ENCODE results near the gene CORIN. TPM values are rescaled to one million over a fixed set of nuclear protein-coding genes. Genes with fewer than 3 reads are reported as not detected.
"Not testable (repeated sequence)": the region's sequence is repeated elsewhere in the genome, so short reads cannot be mapped to it uniquely, and the experiment has no call there.

CORIN gene
- total RNA-seq, 2 experiments from 2014 or later, result not detected

DNA sequence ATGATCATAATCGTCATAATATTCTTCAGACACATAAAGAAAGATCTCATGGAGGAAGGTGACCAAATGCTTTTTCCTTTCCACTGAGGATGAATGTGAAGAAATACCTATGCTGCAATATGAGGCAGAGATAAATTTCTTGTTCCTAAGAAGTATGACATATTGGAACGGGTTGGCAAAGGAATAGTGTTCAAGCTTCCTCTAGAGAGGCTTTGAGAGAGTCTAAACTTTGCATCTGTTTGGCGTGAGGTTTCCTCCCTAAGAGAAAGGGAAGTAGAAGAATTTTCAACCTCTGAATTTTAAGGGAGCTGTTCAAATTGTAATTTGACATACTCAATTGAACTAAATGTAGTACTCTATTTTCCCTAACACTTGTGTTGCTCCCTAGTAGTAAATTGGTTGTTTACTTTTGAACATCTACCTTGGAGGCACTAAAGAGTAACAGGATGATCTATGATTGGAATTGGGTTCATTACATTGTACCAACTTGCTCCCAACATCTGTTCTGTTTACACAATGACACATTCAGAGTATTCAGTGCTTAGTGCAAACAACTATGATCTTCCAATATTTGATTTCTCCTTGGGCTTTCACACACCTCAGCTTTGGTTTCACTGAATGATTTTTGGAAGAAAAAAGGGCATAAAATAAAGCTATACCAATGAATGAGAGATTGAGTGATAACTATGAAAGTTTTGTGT, 122.0 kb downstream of the CORIN start:
- ChIA-PET POLR2A (no interaction called here), CTCF (interaction anchor here (1.5 kb wide), 1 partner anchor 121 kb away, joined by 3 read pairs; no protein-coding TSS in a partner anchor)
- ATAC-seq (no peak), DNase-seq (no peak)
- H3K27me3 Mint-ChIP-seq (ENCODE audit: low read depth), result peaks cover 36% of the 10 kb centered on the region
- no peak overlapping the region for H3K4me3 Mint-ChIP-seq
- H3K4me1 Mint-ChIP-seq (ENCODE audit: low read depth), result no peaks in the 10 kb centered on the region
- H3K27ac Mint-ChIP-seq, result no peak overlapping the region
- no peaks in the 10 kb centered on the region for H3K9me3 Mint-ChIP-seq (ENCODE audit: insufficient read depth)
- no peaks in the 10 kb centered on the region for H3K36me3 Mint-ChIP-seq (ENCODE audit: low read depth)

DNA sequence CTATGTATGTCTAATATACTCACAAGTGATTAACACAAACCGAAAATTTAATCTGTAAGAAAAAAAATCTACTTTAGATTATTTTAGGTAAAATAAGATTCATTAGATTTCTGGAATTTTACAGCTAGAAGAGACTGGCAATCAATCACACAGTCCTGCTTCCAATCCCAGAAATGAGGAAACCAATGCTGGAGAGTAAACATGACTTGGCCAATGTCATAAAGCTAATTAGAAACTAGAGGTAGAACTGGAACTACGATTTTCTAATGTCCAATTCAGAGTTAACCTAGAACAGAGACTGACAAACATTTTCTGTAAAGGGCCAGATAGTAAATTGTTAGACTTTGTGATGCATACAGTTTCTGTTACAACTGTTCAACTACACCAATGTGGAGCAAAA, 123.6 kb downstream of the CORIN start:
- DNase-seq (no peak), ATAC-seq (no peak)
- H3K36me3 Mint-ChIP-seq (ENCODE audit: low read depth), result no peaks in the 10 kb centered on the region
- H3K4me1 Mint-ChIP-seq (ENCODE audit: low read depth), result no peaks in the 10 kb centered on the region
- ChIA-PET CTCF (interaction anchor here (1.0 kb wide), 1 partner anchor 8 kb away, joined by 3 read pairs; no protein-coding TSS in a partner anchor), POLR2A (no interaction called here)
- no peak overlapping the region for H3K4me3 Mint-ChIP-seq
- H3K9me3 Mint-ChIP-seq (ENCODE audit: insufficient read depth), result no peaks in the 10 kb centered on the region
- no peak overlapping the region for H3K27ac Mint-ChIP-seq
- H3K27me3 Mint-ChIP-seq (ENCODE audit: low read depth), result peaks cover 36% of the 10 kb centered on the region

DNA sequence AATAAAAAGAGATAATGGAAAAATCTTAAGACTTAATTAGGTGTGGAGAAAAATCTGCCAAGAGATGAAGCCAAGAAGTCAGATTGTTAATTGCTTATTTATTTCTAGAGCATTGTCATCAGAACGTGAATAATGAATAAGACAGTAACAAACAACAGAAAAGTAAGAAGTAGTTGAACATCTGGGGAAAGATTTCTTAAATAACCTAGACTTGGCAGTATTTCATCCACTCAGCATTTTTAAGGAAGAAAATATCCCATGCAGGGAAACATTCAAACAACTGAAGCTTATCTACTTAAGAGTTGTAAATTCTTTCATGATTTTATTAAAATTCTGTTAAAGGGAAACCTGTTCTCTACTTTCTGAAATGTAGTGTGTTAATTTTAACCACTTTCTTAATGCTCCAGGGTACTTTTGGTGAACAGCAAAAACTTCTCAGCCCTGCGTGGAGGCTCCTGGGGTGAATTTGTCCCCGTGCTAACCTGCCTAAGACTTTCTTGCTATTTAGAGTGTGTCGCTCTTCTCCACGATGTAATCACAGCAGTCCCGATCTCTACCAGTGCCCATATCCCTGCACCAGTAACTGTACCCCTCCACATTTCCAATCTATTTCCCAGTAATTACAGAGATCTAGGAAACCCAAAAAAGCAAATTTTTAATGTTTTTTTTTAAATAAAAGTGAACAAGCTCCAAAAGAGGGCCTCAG, 124.6 kb downstream of the CORIN start:
- Mint-ChIP-seq H3K36me3 (ENCODE audit: low read depth) (no peaks in the 10 kb centered on the region), H3K4me1 (ENCODE audit: low read depth) (no peaks in the 10 kb centered on the region), H3K27ac (no peak overlapping the region), H3K4me3 (no peak overlapping the region), H3K27me3 (ENCODE audit: low read depth) (peaks cover 33% of the 10 kb centered on the region), H3K9me3 (ENCODE audit: insufficient read depth) (no peaks in the 10 kb centered on the region)
- no peak for ATAC-seq
- POLR2A ChIA-PET, result no interaction called here
- DNase-seq, result no peak
- CTCF ChIA-PET, result no interaction called here

DNA sequence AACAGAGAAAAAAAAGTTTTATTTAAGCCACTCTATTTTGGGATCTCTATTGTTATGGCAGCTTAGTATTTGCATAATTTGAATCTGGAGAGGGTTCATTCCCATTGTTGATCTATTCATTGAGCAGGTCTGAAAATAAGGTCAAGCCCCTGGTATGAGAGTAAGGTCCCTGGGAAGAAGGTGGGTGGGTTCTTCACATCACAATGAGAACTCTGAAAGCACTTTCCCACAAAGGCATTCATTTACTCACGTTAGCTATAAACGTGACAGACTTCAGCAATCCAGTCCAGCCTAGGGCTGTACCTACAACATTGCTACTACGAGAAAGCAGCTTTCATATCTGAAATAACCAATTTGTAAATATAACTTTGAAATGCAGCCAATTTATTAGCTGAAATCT, 126.2 kb downstream of the CORIN start:
- Mint-ChIP-seq H3K9me3 (ENCODE audit: insufficient read depth) (no peaks in the 10 kb centered on the region), H3K4me3 (no peak overlapping the region), H3K27me3 (ENCODE audit: low read depth) (peaks cover 24% of the 10 kb centered on the region), H3K36me3 (ENCODE audit: low read depth) (no peaks in the 10 kb centered on the region), H3K27ac (no peak overlapping the region), H3K4me1 (ENCODE audit: low read depth) (no peaks in the 10 kb centered on the region)
- POLR2A ChIA-PET, result no interaction called here
- CTCF ChIA-PET, result interaction anchor here (0.7 to 1.2 kb wide), 2 partner anchors 12 to 42 kb away, joined by 4 read pairs; no protein-coding TSS in a partner anchor
- DNase-seq (no peak), ATAC-seq (no peak)

DNA sequence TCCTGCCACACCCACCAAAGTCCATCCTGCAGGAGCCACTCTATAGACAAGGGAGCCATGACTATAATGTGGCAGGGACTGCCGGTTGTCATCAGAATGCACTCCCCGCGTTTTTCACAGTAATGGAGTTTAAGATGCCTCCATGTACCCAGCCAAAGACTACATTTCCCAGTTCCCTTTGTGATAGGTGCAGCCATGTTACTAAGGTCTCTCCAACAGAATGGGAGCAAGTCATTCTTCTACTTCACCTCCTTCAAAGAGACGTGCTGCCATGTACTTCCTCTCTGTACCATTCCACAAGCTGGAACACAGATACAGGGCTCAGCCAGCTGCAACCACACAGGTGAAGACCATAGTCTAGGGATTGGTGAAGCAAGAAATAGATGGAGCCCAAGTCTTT, 126.7 kb downstream of the CORIN start:
- Mint-ChIP-seq H3K4me3 (no peak overlapping the region), H3K27me3 (ENCODE audit: low read depth) (peaks cover 23% of the 10 kb centered on the region), H3K4me1 (ENCODE audit: low read depth) (no peaks in the 10 kb centered on the region), H3K9me3 (ENCODE audit: insufficient read depth) (no peaks in the 10 kb centered on the region), H3K36me3 (ENCODE audit: low read depth) (no peaks in the 10 kb centered on the region), H3K27ac (no peak overlapping the region)
- ChIA-PET POLR2A (no interaction called here), CTCF (interaction anchor here (0.7 to 1.2 kb wide), 2 partner anchors 11 to 42 kb away, joined by 4 read pairs; no protein-coding TSS in a partner anchor)
- ATAC-seq, result no peak
- DNase-seq, result no peak

DNA sequence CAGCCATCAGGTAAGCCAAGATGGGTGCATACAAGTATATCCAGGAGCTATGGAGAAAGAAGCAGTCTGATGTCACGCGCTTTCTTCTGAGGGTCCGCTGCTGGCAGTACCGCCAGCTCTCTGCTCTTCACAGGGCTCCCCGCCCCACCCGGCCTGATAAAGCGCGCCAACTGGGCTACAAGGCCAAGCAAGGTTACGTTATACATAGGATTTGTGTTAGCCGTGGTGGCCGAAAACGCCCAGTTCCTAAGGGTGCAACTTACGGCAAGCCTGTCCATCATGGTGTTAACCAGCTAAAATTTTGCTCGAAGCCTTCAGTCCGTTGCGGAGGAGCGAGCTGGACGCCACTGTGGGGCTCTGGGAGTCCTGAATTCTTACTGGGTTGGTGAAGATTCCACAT, 131.5 kb downstream of the CORIN start:
- H3K27me3 Mint-ChIP-seq (ENCODE audit: low read depth), result peaks cover 19% of the 10 kb centered on the region
- H3K9me3 Mint-ChIP-seq (ENCODE audit: insufficient read depth); POLR2A ChIA-PET; H3K4me1 Mint-ChIP-seq (ENCODE audit: low read depth); H3K4me3 Mint-ChIP-seq; H3K36me3 Mint-ChIP-seq (ENCODE audit: low read depth); H3K27ac Mint-ChIP-seq; DNase-seq; ATAC-seq: not testable (repeated sequence)
- CTCF ChIA-PET, result interaction anchor here (0.8 to 2.8 kb wide), 7 partner anchors 8 to 403 kb away, joined by 3 to 20 read pairs (median 3); partner anchors contain the start of gene CORIN

DNA sequence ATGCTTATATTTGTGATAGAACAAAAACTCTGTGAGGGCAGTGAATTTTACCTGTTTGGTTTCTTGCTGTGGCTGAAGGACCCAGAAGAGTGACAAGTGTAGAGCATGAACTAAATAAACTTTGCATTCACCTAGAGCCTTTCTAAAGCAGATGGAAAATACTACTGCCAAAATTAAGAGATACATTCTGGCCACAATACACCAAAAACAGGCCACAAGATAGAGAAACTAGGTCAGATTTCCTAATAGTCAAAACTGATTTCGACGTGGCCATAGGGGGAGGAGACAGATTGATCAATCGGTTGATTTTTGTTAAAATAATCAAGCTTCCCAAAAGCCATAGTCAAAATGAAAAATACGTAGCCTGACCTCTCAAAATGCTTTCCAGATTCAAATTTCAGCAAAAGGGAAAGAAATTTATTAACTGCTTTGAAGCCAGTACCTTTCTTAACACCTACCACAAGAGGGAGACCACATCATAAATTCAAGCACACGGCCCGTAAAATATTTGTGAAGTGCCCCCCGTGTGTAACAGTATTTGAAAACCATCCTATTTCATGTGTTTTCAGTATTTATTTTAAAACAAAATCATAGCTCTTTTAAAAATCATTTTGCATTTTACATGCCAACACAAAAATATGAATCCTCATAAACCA, 132.4 kb downstream of the CORIN start:
- Mint-ChIP-seq H3K27me3 (ENCODE audit: low read depth) (peaks cover 22% of the 10 kb centered on the region), H3K4me1 (ENCODE audit: low read depth) (no peaks in the 10 kb centered on the region), H3K36me3 (ENCODE audit: low read depth) (no peaks in the 10 kb centered on the region), H3K4me3 (no peak overlapping the region), H3K27ac (no peak overlapping the region), H3K9me3 (ENCODE audit: insufficient read depth) (no peaks in the 10 kb centered on the region)
- no peak for DNase-seq
- ChIA-PET CTCF (interaction anchor here (0.8 to 2.8 kb wide), 12 partner anchors 9 to 404 kb away, joined by 3 to 20 read pairs (median 4); partner anchors contain the start of gene CORIN), POLR2A (interaction anchor here (0.8 kb wide), 1 partner anchor 132 kb away, joined by 3 read pairs; no protein-coding TSS in a partner anchor)
- no peak for ATAC-seq

DNA sequence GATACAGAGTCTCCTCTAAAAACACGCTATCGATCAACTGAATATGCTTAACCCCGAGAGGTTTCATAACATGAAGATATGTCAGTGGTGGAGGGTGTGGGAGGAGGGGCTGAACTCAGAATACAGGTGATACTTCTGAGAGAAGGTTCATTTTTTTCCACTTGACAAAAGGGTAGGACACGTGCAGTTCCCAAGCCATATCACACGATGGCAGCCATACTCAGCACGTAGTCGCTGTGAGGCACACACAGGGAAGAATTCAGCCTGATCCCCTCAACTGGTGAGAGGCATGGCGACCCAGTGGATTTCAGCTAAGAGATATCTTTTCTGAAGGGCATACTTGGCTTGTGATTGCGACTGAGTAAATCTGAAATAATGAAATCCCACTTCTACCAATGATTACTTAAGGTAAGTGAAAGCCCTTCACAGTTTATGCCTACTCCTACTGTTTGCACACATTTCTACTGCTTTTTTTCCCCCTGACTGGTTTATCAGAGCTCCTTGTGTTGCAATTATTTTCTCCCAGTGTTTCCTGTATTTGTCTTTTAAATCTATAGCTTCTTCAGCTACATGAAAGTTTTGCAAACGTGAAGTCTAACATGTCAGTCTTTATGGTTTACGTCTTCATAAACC, 133.1 kb downstream of the CORIN start:
- CTCF ChIA-PET, result interaction anchor here (0.8 to 2.8 kb wide), 10 partner anchors 11 to 404 kb away, joined by 3 to 20 read pairs (median 4); partner anchors contain the start of gene CORIN
- H3K36me3 Mint-ChIP-seq (ENCODE audit: low read depth), result no peaks in the 10 kb centered on the region
- DNase-seq (peak; percentile 45), ATAC-seq (peak; percentile 63)
- POLR2A ChIA-PET, result interaction anchor here (0.8 kb wide), 1 partner anchor 132 kb away, joined by 3 read pairs; no protein-coding TSS in a partner anchor
- peaks cover 27% of the 10 kb centered on the region for H3K27me3 Mint-ChIP-seq (ENCODE audit: low read depth)
- H3K9me3 Mint-ChIP-seq (ENCODE audit: insufficient read depth), result no peaks in the 10 kb centered on the region
- H3K4me1 Mint-ChIP-seq (ENCODE audit: low read depth), result no peaks in the 10 kb centered on the region
- no peak overlapping the region for H3K27ac Mint-ChIP-seq
- no peak overlapping the region for H3K4me3 Mint-ChIP-seq

DNA sequence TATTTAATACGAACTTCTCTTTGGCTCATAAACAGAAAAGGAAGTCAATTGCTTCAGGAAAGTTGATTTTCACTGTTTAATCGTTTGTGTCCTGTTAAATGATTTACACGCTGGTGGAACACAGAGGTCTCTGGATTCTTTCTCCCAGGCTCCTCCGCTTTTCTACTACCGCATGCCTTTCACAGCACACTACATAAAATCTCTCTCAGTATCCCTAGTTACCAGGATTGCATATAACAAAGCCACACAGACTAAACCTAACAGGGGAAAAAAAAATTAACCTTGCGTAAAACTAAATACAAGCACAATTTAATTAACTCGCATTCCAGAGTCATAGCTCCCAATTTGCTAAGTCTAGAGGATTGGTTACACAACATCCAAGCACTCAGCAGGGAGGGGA, 133.9 kb downstream of the CORIN start:
- Mint-ChIP-seq H3K4me1 (ENCODE audit: low read depth) (no peaks in the 10 kb centered on the region), H3K4me3 (no peak overlapping the region), H3K36me3 (ENCODE audit: low read depth) (no peaks in the 10 kb centered on the region), H3K27me3 (ENCODE audit: low read depth) (peaks cover 29% of the 10 kb centered on the region), H3K9me3 (ENCODE audit: insufficient read depth) (no peaks in the 10 kb centered on the region), H3K27ac (no peak overlapping the region)
- no peak for DNase-seq
- ATAC-seq, result no peak
- ChIA-PET CTCF (interaction anchor here (2.5 to 2.8 kb wide), 3 partner anchors 133 to 230 kb away, joined by 13 to 20 read pairs (median 13); partner anchors contain the start of gene CORIN), POLR2A (no interaction called here)

DNA sequence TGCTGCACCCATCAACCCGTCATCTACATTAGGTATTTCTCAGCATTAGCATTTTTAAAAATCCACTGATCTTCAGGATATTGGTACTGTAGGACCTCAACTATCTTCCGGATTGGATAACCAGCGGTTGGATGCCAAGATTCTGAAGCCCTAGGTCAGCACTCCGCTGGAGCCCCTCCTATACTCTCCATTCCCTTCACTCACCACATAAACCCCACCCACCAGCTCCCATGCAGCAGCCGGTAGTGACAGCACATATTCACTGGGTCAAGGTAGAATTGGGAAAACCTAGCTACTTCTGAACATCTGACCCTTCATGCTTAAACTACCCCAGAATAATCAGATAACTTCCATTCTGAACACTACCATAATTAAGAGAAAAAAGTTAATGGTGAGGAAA, 134.9 kb downstream of the CORIN start:
- H3K36me3 Mint-ChIP-seq (ENCODE audit: low read depth), result no peaks in the 10 kb centered on the region
- no peak overlapping the region for H3K27ac Mint-ChIP-seq
- no peaks in the 10 kb centered on the region for H3K4me1 Mint-ChIP-seq (ENCODE audit: low read depth)
- no peaks in the 10 kb centered on the region for H3K9me3 Mint-ChIP-seq (ENCODE audit: insufficient read depth)
- CTCF ChIA-PET, result interaction anchor here (0.7 kb wide), 1 partner anchor 136 kb away, joined by 3 read pairs; no protein-coding TSS in a partner anchor
- DNase-seq (no peak), ATAC-seq (no peak)
- H3K4me3 Mint-ChIP-seq, result no peak overlapping the region
- POLR2A ChIA-PET, result no interaction called here
- H3K27me3 Mint-ChIP-seq (ENCODE audit: low read depth), result peaks cover 27% of the 10 kb centered on the region

DNA sequence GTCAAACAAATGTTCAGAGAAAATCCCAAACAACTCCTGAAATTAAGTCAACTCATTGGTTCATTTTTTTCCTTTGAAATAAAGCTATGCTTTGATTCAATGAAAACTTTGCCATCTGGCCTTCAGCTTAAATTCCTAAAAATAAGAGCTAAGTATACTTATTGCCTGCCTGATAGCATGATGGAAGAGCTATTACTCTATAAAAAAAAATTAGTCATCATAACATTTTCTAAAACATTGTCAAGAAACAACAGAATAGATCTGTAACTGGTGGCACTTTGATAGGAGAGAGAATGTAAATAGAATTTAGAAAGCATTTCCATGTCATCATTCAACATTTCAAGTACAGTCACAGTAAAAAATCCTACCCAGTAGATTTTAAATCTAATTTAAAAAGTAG, 136.6 kb downstream of the CORIN start:
- ChIA-PET CTCF (interaction anchor here (0.9 kb wide), 1 partner anchor 138 kb away, joined by 3 read pairs; no protein-coding TSS in a partner anchor), POLR2A (no interaction called here)
- DNase-seq (no peak), ATAC-seq (no peak)
- Mint-ChIP-seq H3K27me3 (ENCODE audit: low read depth) (peaks cover 33% of the 10 kb centered on the region), H3K9me3 (ENCODE audit: insufficient read depth) (no peaks in the 10 kb centered on the region), H3K36me3 (ENCODE audit: low read depth) (no peaks in the 10 kb centered on the region), H3K4me1 (ENCODE audit: low read depth) (no peaks in the 10 kb centered on the region), H3K27ac (no peak overlapping the region), H3K4me3 (no peak overlapping the region)

Measured in activated CD8-positive, alpha-beta T cell treated with anti-CD3 and anti-CD28 coated beads, Interleukin-2, amount 10 ng/mL, durations not matched to agents 7 days and 5 days (primary cell).